ENCODE data around the gene CMIP.

Gene CMIP

DNA sequence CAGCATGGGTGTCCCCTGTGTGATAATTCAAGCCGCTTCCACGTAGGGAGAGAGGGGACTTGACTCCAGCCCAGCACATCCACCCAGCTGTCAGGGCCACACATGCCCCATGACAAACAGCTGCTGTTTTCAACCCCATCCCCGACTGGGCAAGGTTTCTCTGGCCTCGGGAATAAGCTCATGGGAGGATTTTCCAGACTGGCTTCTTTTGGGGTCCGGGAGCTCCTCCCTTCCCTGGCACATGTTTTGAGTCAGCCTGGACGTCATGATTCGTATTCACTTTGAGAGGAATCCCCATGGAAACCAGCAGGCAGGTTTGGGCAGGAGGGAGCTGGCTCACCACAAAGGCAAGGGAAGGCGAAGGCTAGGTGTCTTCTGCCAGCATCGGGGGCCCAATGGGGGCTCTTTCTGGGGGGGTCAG is 156.4 kb downstream of the CMIP start:
- TF ChIP-seq, protein P1, sequence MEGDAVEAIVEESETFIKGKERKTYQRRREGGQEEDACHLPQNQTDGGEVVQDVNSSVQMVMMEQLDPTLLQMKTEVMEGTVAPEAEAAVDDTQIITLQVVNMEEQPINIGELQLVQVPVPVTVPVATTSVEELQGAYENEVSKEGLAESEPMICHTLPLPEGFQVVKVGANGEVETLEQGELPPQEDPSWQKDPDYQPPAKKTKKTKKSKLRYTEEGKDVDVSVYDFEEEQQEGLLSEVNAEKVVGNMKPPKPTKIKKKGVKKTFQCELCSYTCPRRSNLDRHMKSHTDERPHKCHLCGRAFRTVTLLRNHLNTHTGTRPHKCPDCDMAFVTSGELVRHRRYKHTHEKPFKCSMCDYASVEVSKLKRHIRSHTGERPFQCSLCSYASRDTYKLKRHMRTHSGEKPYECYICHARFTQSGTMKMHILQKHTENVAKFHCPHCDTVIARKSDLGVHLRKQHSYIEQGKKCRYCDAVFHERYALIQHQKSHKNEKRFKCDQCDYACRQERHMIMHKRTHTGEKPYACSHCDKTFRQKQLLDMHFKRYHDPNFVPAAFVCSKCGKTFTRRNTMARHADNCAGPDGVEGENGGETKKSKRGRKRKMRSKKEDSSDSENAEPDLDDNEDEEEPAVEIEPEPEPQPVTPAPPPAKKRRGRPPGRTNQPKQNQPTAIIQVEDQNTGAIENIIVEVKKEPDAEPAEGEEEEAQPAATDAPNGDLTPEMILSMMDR (IDR thresholded peaks at IDR 0.05; ENCODE audit: low read depth, low read length, missing control alignments), result no peak
- peak overlapping the region; percentile 57 for H3K27ac ChIP-seq

DNA sequence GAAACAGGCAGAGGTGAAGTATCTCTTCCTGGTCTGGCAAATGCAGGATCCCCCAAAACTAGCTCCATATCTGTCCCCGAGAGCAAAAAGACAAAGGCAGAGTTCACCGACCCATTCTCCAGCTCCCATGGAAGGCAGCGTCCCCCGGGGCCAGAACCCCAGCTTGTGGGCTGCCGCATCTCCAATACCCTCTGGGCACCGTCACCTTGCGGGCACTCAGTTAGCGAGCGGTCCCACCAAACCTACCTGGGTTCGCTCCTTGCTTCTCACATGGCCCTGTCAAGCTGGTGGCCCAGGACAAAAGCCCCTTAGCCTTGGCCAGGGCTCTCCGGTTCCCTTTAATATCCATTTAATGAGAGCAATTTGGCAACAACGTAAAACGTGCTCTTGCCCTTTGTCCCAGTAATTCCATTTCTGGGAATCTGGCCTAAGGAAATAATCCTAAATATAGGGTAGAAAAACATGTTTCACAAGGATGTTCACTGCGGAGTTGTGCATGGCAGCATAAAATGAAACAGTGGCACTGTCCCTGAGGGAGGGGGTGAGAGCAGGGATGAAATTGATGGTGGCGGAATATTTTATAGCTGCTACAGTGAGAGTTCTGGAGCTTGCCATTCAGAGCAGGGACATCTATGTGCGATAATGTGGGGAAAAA is 157.1 kb downstream of the CMIP start:
- Histone ChIP-seq H3K27me3 (replicated peaks) (no peaks in the 10 kb centered on the region), H3K27ac (no peak overlapping the region), H3K36me3 (replicated peaks) (no peaks in the 10 kb centered on the region), H3K4me3 (ENCODE audit: low read depth, low read length) (no peak overlapping the region)
- TF ChIP-seq, protein P1 (IDR thresholded peaks at IDR 0.05; ENCODE audit: low read depth, low read length, missing control alignments), result no peak
- DNase-seq, result no peak
- in situ Hi-C loops (cut with HindIII; ENCODE audit: low pct_ligation_motif_present, low sequenced_read_pairs), result no loop called here

More for the DNA sequence above, 156.4 kb downstream of the CMIP start:
- no peaks in the 10 kb centered on the region for H3K27me3 ChIP-seq (replicated peaks)
- in situ Hi-C loops (cut with HindIII; ENCODE audit: low pct_ligation_motif_present, low sequenced_read_pairs), result no loop called here
- H3K4me3 ChIP-seq (ENCODE audit: low read depth, low read length), result no peak overlapping the region
- peak; percentile 66 for DNase-seq
- H3K36me3 ChIP-seq (replicated peaks), result no peaks in the 10 kb centered on the region

DNA sequence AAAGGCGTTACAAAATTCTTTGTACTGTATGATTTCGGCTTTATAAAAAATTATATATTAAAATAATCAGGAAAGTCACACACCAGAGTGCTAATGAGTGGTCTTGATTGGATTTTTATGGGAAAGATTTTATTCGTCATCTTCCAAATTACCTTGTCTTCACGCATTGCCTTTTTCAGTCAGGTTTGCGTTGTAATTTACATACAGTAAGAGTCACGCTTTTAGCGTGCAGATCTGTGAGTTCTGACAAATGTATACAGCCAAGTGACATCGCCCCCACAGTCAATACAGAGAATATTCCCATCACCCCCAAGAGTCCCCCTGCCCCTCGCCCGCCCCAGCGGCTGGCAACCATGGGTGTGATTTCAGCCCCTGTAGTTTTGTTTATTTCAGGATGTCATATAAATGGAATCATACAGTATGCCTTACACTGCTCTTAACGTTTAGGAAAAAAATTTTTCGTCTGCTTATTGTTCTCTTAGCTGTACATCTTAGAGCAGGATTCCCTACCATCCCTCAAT is 157.7 kb downstream of the CMIP start:
- no peaks in the 10 kb centered on the region for H3K36me3 ChIP-seq (replicated peaks)
- no peak overlapping the region for H3K27ac ChIP-seq
- TF ChIP-seq, protein P1 (IDR thresholded peaks at IDR 0.05; ENCODE audit: low read depth, low read length, missing control alignments), result no peak
- H3K4me3 ChIP-seq (ENCODE audit: low read depth, low read length), result no peak overlapping the region
- in situ Hi-C loops (cut with HindIII; ENCODE audit: low pct_ligation_motif_present, low sequenced_read_pairs), result no loop called here
- no peaks in the 10 kb centered on the region for H3K27me3 ChIP-seq (replicated peaks)
- DNase-seq, result no peak

DNA sequence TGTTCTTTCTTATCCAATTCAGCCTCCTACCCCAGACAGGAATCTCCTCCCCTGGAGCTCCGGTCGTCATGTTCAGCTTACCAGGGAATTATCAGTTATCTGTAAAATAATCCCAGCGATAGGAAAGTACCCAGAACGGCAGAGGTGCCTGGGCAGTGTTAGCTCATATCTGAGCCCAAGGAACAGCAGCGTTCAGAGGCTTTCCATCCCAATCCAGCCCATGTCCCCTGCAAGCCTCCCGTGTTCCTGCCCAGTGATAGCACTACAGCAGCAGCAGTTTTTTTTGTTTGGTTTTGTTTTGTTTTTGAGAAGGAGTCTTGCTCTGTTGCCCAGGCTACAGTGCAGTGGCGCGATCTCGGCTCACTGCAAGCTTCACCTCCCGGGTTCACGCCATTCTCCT is 158.2 kb downstream of the CMIP start:
- DNase-seq, result no peak
- Histone ChIP-seq H3K36me3 (replicated peaks) (peaks cover 2% of the 10 kb centered on the region), H3K27me3 (replicated peaks) (no peaks in the 10 kb centered on the region), H3K27ac (no peak overlapping the region), H3K4me3 (ENCODE audit: low read depth, low read length) (no peak overlapping the region)
- TF ChIP-seq, protein P1 (IDR thresholded peaks at IDR 0.05; ENCODE audit: low read depth, low read length, missing control alignments), result no peak
- in situ Hi-C loops (cut with HindIII; ENCODE audit: low pct_ligation_motif_present, low sequenced_read_pairs), result no loop called here

DNA sequence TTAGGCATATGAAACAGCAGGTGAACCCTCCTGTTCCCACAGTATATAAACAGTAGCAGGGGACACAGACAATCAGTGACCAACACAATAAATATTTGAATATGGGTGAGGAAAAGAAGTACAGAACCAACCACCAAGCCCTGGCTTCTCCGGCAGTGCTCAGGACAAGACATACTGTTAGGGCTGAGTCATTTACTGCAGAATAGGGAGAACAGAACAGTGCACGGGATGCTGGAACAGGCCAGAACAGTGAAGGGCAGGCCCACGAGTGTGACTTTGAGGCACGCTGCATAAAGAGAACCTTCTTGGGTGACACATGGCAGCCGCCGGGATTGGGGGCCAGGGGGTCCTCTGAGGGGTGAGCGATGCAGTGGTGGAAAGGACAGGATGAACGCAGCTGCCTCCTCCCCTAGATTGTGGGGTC is 160.4 kb downstream of the CMIP start:
- H3K27ac ChIP-seq, result peak overlapping the region; percentile 48
- H3K36me3 ChIP-seq (replicated peaks), result peaks cover 5% of the 10 kb centered on the region
- no peaks in the 10 kb centered on the region for H3K27me3 ChIP-seq (replicated peaks)
- in situ Hi-C loops (cut with HindIII; ENCODE audit: low pct_ligation_motif_present, low sequenced_read_pairs), result no loop called here
- TF ChIP-seq, protein P1 (IDR thresholded peaks at IDR 0.05; ENCODE audit: low read depth, low read length, missing control alignments), result no peak
- H3K4me3 ChIP-seq (ENCODE audit: low read depth, low read length), result no peak overlapping the region
- peak; percentile 88 for DNase-seq

DNA sequence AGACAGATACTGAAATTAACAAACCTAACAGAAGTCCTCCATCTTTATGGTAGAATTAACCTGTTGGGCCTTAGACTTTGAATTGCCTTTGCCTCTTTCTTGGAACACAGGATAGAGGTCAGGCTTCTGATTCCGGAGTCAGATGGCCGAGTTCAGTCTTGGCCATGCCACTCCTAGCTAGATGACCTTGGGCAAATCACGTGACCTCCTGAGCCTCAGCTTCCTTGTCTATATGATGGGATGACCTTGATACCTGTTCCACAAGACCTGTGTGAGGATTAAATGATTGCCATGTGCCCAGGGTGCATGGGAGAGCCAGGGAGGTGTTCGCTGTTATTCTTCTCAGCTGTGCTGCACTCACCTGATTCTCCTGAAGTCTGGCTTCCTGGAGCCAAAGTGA is 161.4 kb downstream of the CMIP start:
- no peak overlapping the region for H3K4me3 ChIP-seq (ENCODE audit: low read depth, low read length)
- in situ Hi-C loops (cut with HindIII; ENCODE audit: low pct_ligation_motif_present, low sequenced_read_pairs), result no loop called here
- H3K36me3 ChIP-seq (replicated peaks), result peaks cover 5% of the 10 kb centered on the region
- no peak overlapping the region for H3K27ac ChIP-seq
- no peak for DNase-seq
- TF ChIP-seq, protein P1 (IDR thresholded peaks at IDR 0.05; ENCODE audit: low read depth, low read length, missing control alignments), result no peak
- no peaks in the 10 kb centered on the region for H3K27me3 ChIP-seq (replicated peaks)
